ENCODE data around the gene C3orf49.

C3orf49 gene

DNA sequence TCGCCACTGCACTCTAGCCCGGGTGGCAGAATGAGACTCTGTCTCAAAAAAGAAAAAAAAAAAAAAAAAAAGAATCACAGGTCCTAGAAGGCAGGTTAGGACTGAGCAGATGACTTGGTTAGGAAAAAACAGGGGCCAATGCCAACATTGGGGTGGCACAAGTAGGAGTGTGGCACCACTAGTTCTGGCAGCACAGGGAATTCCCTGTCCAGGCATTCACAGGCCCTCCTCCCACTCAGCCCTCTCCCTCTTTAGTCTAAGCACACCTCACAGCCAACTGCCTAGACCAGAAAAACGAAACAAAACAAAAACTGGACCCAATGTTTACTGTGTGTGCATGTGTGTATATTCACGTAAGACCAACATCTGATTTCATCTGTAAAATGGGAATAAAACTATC lies 34.0 kb downstream of the C3orf49 start:
- H3K14ac ChIP-seq (ENCODE audit: low read length) = no peak overlapping the region
- DNase-seq (ENCODE audit: low spot score) = no peak
- no peaks in the 10 kb centered on the region for H3K79me1 ChIP-seq (ENCODE audit: low read depth, low read length)
- no peak overlapping the region for H2AK5ac ChIP-seq (ENCODE audit: low read depth, low read length)
- no peak overlapping the region for H3K4me2 ChIP-seq (ENCODE audit: insufficient read depth, low read length, poor library complexity, severe bottlenecking)
- H3K36me3 ChIP-seq (replicated peaks in 1 of 2; ENCODE audit: control insufficient read depth in 2 of 2, insufficient read depth in 2 of 2, low read length in 2 of 2) = no peaks in the 10 kb centered on the region
- H2BK15ac ChIP-seq (ENCODE audit: low read length) = no peak overlapping the region
- H3K18ac ChIP-seq (ENCODE audit: low read length) = no peak overlapping the region
- no CpG with 5 or more reads among the region's 4 CpGs for WGBS, 2 donors (ENCODE audit: extremely low coverage in 2 of 2, insufficient read length in 2 of 2, insufficient replicate concordance in 1 of 2)
- no peak overlapping the region for H4K91ac ChIP-seq (ENCODE audit: low read depth, low read length, poor library complexity)
- peaks cover 2 to 4% of the 10 kb centered on the region in 2 donors for H3K4me1 ChIP-seq (ENCODE audit: control insufficient read depth in 2 of 2, insufficient read depth in 1 of 2, low read depth in 1 of 2, low read length in 2 of 2)
- H2AFZ ChIP-seq (ENCODE audit: low read length) = no peak overlapping the region
- no peak overlapping the region for H3K27ac ChIP-seq (replicated peaks; ENCODE audit: low read length)
- peaks cover 0 to 2% of the 10 kb centered on the region in 2 donors for H3K9me3 ChIP-seq (replicated peaks in 1 of 2; ENCODE audit: control insufficient read depth in 2 of 2, insufficient read depth in 1 of 2, low read depth in 1 of 2, low read length in 2 of 2)
- no peaks in the 10 kb centered on the region for H3K27me3 ChIP-seq (ENCODE audit: control insufficient read depth in 3 of 3, insufficient read depth in 3 of 3, low read depth in 1 of 3, low read length in 3 of 3)
- no peak overlapping the region for H4K8ac ChIP-seq (ENCODE audit: low read depth, low read length)
- no peak overlapping the region for H2BK5ac ChIP-seq (ENCODE audit: low read length)
- no peak overlapping the region for H3K23ac ChIP-seq (ENCODE audit: low read depth, low read length, poor library complexity)
- H3K9ac ChIP-seq (ENCODE audit: low read depth, low read length, poor library complexity) = no peak overlapping the region
- H2BK120ac ChIP-seq (ENCODE audit: low read depth, low read length) = no peak overlapping the region
- H3K4ac ChIP-seq (ENCODE audit: low read length) = no peak overlapping the region
- no peak overlapping the region for H2BK12ac ChIP-seq (ENCODE audit: low read length)
- H3K4me3 ChIP-seq (ENCODE audit: low read length in 2 of 2) = no peak overlapping the region

DNA sequence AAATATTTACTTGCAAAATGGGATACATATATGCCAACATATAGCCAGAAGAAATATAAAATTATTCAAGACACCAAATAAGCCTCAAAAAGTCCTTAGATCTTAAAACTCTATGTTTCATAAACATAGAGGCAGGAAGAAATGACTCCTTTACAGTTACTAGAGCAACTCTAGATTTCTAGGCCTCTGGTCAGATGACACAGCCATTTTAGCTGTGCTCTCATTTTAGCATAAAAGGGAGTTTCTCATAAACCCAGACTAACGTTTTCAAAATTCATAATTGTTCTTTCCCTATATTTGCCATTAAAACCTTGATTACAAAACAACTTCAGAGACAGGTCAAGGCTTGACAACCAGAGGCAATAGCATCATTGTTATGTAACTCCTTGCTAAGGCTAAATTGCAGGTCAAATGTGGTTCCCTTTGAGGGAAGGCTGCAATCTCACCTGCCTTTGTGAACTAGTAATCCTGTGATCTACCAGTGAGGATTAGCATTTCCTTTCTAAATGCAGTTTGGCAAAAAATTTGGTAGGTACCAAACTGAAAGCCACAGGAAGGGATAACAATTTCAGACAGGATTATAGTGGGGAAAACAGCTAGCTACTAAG lies 36.3 kb downstream of the C3orf49 start:
- H2AK5ac ChIP-seq (ENCODE audit: low read depth, low read length) = no peak overlapping the region
- no peak overlapping the region for H3K4ac ChIP-seq (ENCODE audit: low read length)
- H2BK15ac ChIP-seq (ENCODE audit: low read length) = no peak overlapping the region
- H4K8ac ChIP-seq (ENCODE audit: low read depth, low read length) = no peak overlapping the region
- no peaks in the 10 kb centered on the region for H3K79me1 ChIP-seq (ENCODE audit: low read depth, low read length)
- H3K18ac ChIP-seq (ENCODE audit: low read length) = no peak overlapping the region
- no peak overlapping the region for H3K4me2 ChIP-seq (ENCODE audit: insufficient read depth, low read length, poor library complexity, severe bottlenecking)
- peaks cover 0 to 2% of the 10 kb centered on the region in 2 donors for H3K9me3 ChIP-seq (replicated peaks in 1 of 2; ENCODE audit: control insufficient read depth in 2 of 2, insufficient read depth in 1 of 2, low read depth in 1 of 2, low read length in 2 of 2)
- H2BK120ac ChIP-seq (ENCODE audit: low read depth, low read length) = no peak overlapping the region
- no peak overlapping the region for H2BK5ac ChIP-seq (ENCODE audit: low read length)
- H3K9ac ChIP-seq (ENCODE audit: low read depth, low read length, poor library complexity) = no peak overlapping the region
- no CpG with 5 or more reads among the region's 1 CpG for WGBS, 2 donors (ENCODE audit: extremely low coverage in 2 of 2, insufficient read length in 2 of 2, insufficient replicate concordance in 1 of 2)
- H4K91ac ChIP-seq (ENCODE audit: low read depth, low read length, poor library complexity) = no peak overlapping the region
- no peak overlapping the region for H3K23ac ChIP-seq (ENCODE audit: low read depth, low read length, poor library complexity)
- H3K27me3 ChIP-seq (ENCODE audit: control insufficient read depth in 3 of 3, insufficient read depth in 3 of 3, low read depth in 1 of 3, low read length in 3 of 3) = no peaks in the 10 kb centered on the region
- H2AFZ ChIP-seq (ENCODE audit: low read length) = no peak overlapping the region
- H2BK12ac ChIP-seq (ENCODE audit: low read length) = no peak overlapping the region
- H3K4me1 ChIP-seq (ENCODE audit: control insufficient read depth in 2 of 2, insufficient read depth in 1 of 2, low read depth in 1 of 2, low read length in 2 of 2) = no peaks in the 10 kb centered on the region
- no peak overlapping the region for H3K14ac ChIP-seq (ENCODE audit: low read length)
- no peaks in the 10 kb centered on the region for H3K36me3 ChIP-seq (replicated peaks in 1 of 2; ENCODE audit: control insufficient read depth in 2 of 2, insufficient read depth in 2 of 2, low read length in 2 of 2)
- no peak overlapping the region for H3K27ac ChIP-seq (replicated peaks; ENCODE audit: low read length)
- no peak for DNase-seq (ENCODE audit: low spot score)
- H3K4me3 ChIP-seq (ENCODE audit: low read length in 2 of 2) = no peak overlapping the region

- Histone ChIP-seq H3K27ac (replicated peaks; ENCODE audit: low read length) (no peak overlapping the region), H3K9ac (ENCODE audit: low read depth, low read length, poor library complexity) (no peak overlapping the region), H2BK5ac (ENCODE audit: low read length) (no peak overlapping the region), H4K91ac (ENCODE audit: low read depth, low read length, poor library complexity) (no peak overlapping the region), H3K18ac (ENCODE audit: low read length) (no peak overlapping the region), H2AFZ (ENCODE audit: low read length) (no peak overlapping the region), H4K8ac (ENCODE audit: low read depth, low read length) (no peak overlapping the region), H2BK120ac (ENCODE audit: low read depth, low read length) (no peak overlapping the region), H3K27me3 (ENCODE audit: control insufficient read depth in 3 of 3, insufficient read depth in 3 of 3, low read depth in 1 of 3, low read length in 3 of 3) (no peaks in the 10 kb centered on the region), H2BK15ac (ENCODE audit: low read length) (no peak overlapping the region), H3K23ac (ENCODE audit: low read depth, low read length, poor library complexity) (no peak overlapping the region), H2AK5ac (ENCODE audit: low read depth, low read length) (no peak overlapping the region), H3K9me3 (replicated peaks in 1 of 2; ENCODE audit: control insufficient read depth in 2 of 2, insufficient read depth in 1 of 2, low read depth in 1 of 2, low read length in 2 of 2) (peaks cover 0 to 2% of the 10 kb centered on the region in 2 donors), H3K4me3 (ENCODE audit: low read length in 2 of 2) (no peak overlapping the region), H3K4ac (ENCODE audit: low read length) (no peak overlapping the region), H3K4me1 (ENCODE audit: control insufficient read depth in 2 of 2, insufficient read depth in 1 of 2, low read depth in 1 of 2, low read length in 2 of 2) (peaks cover 2% of the 10 kb centered on the region in 2 donors), H3K4me2 (ENCODE audit: insufficient read depth, low read length, poor library complexity, severe bottlenecking) (no peak overlapping the region), H3K36me3 (replicated peaks in 1 of 2; ENCODE audit: control insufficient read depth in 2 of 2, insufficient read depth in 2 of 2, low read length in 2 of 2) (no peaks in the 10 kb centered on the region), H3K79me1 (ENCODE audit: low read depth, low read length) (no peaks in the 10 kb centered on the region), H2BK12ac (ENCODE audit: low read length) (no peak overlapping the region), H3K14ac (ENCODE audit: low read length) (no peak overlapping the region)
- DNase-seq (ENCODE audit: low spot score) = no peak
- no CpG with 5 or more reads among the region's 2 CpGs for WGBS, 2 donors (ENCODE audit: extremely low coverage in 2 of 2, insufficient read length in 2 of 2, insufficient replicate concordance in 1 of 2)
These were observed 38.2 kb downstream of the C3orf49 start for GRCh38 chr3:63857311-63857710.

- no peak overlapping the region for H4K8ac ChIP-seq (ENCODE audit: low read depth, low read length)
- H3K27me3 ChIP-seq (ENCODE audit: control insufficient read depth in 3 of 3, insufficient read depth in 3 of 3, low read depth in 1 of 3, low read length in 3 of 3) = no peaks in the 10 kb centered on the region
- no peak overlapping the region for H2AK5ac ChIP-seq (ENCODE audit: low read depth, low read length)
- no peaks in the 10 kb centered on the region for H3K9me3 ChIP-seq (replicated peaks in 1 of 2; ENCODE audit: control insufficient read depth in 2 of 2, insufficient read depth in 1 of 2, low read depth in 1 of 2, low read length in 2 of 2)
- no peak overlapping the region for H2BK120ac ChIP-seq (ENCODE audit: low read depth, low read length)
- no peak overlapping the region for H3K23ac ChIP-seq (ENCODE audit: low read depth, low read length, poor library complexity)
- H3K4me3 ChIP-seq (ENCODE audit: low read length in 2 of 2) = no peak overlapping the region
- H3K18ac ChIP-seq (ENCODE audit: low read length) = no peak overlapping the region
- no peak overlapping the region for H2BK5ac ChIP-seq (ENCODE audit: low read length)
- no peak overlapping the region for H2BK15ac ChIP-seq (ENCODE audit: low read length)
- H2AFZ ChIP-seq (ENCODE audit: low read length) = no peak overlapping the region
- no peak for DNase-seq (ENCODE audit: low spot score)
- H3K4me2 ChIP-seq (ENCODE audit: insufficient read depth, low read length, poor library complexity, severe bottlenecking) = no peak overlapping the region
- H3K4ac ChIP-seq (ENCODE audit: low read length) = no peak overlapping the region
- peaks cover 6% of the 10 kb centered on the region for H3K79me1 ChIP-seq (ENCODE audit: low read depth, low read length)
- H3K27ac ChIP-seq (replicated peaks; ENCODE audit: low read length) = no peak overlapping the region
- no CpG with 5 or more reads among the region's 3 CpGs for WGBS, 2 donors (ENCODE audit: extremely low coverage in 2 of 2, insufficient read length in 2 of 2, insufficient replicate concordance in 1 of 2)
- peaks cover 4 to 8% of the 10 kb centered on the region in 2 donors for H3K4me1 ChIP-seq (ENCODE audit: control insufficient read depth in 2 of 2, insufficient read depth in 1 of 2, low read depth in 1 of 2, low read length in 2 of 2)
- no peak overlapping the region for H3K14ac ChIP-seq (ENCODE audit: low read length)
- no peak overlapping the region for H4K91ac ChIP-seq (ENCODE audit: low read depth, low read length, poor library complexity)
- no peak overlapping the region for H3K9ac ChIP-seq (ENCODE audit: low read depth, low read length, poor library complexity)
- H2BK12ac ChIP-seq (ENCODE audit: low read length) = no peak overlapping the region
- H3K36me3 ChIP-seq (replicated peaks in 1 of 2; ENCODE audit: control insufficient read depth in 2 of 2, insufficient read depth in 2 of 2, low read length in 2 of 2) = no peaks in the 10 kb centered on the region
These were observed 41.7 kb downstream of the C3orf49 start for GRCh38 chr3:63860776-63861175.
